Activated CD8-positive, alpha-beta memory T cell treated with anti-CD3 and anti-CD28 coated beads for 24 hours (primary cell): ENCODE results near the gene SMARCE1.

Experiments
- DNase-seq: peaks from one replicate; pipeline ENCODE4 v3.0.0-alpha.2; 2020

The SMARCE1 gene

DNA sequence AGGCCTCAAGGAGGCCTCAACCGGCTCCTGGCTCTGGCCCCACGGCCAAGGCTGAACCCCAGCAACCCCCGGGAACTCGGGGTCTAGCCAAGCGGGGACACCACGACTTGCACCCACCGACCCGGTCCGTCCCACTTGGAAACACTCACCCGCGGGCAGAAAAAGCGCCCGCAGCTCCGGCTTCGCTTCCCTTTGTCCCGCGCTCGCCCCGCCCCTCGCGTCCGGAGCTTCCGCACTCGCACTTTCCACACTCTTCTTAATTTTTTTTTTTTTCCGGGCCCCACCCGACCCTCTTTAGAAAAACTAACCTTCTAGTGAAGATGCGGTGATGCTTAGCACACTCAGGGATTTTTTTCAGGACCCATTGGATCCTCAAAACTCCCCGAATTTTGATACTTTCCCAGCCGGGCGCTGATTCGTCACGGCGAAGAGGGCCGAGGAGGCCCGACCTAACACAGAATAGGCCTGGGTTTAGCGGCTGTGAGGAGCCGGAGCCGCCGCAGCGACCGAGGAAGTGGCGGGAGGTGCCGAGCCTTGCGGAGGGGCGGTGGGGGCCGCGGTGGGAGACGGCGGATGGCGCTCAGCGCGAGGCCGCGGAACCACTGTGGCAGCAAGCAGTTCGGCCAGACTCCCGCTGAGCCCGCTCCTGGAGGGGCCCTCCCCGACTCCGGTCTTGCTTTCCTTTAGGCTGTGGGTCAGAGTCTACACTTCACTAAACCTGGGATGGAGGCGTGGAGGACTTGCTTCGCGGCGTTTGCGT, at the start of gene SMARCE1:
TSS of gene SMARCE1 (minus strand) at position 195 of the 760 bp plus-strand sequence. CDS start 2,016 bp downstream, outside the sequence.
- DNase-seq = peak; percentile 90

DNA sequence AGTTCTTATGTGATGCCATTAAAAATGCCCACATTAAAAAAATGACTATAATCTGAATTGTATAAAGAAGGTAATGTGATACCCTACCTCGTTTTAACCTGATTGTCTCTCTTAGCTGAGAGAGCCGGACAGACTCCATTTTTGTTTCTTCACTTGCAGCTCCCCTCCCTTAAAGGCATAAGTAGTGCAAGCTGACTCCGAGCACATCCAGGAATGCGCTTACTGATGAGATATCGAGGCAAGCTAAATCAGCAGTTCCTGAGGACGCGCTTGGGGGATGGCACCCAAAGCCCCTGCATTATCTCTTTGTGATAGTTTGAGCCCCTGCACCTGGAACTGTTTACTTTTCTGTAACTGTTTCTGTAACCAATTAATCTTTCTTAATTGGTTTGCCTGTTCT, 49.7 kb upstream of the SMARCE1 start:
- DNase-seq = no peak

GRCh38 chr17:40696651-40697072, 49.0 kb upstream of the SMARCE1 start:
- DNase-seq = no peak

- no peak for DNase-seq
Observed at GRCh38 chr17:40695874-40696472, 48.4 kb upstream of the SMARCE1 start.

- DNase-seq = no peak
Observed at GRCh38 chr17:40694584-40694983, 47.0 kb upstream of the SMARCE1 start.

DNA sequence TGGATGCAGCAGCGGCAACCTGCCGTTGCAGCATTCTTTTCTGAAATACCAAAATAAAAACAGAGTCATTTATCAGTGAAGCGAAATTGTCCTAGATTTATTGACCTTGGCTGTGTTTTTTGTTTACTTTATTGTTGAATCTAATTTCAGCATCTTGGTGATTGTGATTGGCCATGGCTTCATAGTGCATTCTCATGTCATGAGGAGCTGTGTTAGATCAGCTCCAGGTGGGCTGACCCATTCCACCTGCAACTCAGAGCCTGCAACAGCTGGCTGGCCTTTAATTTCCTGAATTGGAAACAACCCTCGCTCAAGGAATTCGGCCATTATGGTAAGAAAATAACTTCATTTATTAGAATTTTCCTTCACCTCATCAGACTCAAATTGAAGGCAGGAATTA, 39.5 kb upstream of the SMARCE1 start:
- DNase-seq = no peak

GRCh38 chr17:40686192-40686591, 38.6 kb upstream of the SMARCE1 start:
- no peak for DNase-seq

DNA sequence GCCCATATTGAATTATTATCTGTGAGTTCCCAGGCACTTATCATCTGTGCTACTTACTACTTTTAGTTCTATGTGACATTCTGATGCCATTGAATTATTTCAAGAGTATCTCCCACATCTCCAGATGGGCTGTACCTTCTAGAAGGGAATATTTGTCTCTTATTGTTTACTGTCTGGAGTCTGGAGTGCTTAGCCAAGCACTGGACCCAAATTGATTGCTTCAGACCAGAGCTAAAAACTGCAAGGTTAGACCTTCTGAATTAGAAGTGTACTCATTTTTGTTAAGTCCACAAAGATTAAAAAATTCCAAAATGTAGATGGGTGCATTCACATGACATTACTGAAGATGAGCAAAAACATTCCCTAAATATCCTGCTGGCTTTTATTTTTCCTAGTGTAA, 33.4 kb upstream of the SMARCE1 start:
- no peak for DNase-seq

DNA sequence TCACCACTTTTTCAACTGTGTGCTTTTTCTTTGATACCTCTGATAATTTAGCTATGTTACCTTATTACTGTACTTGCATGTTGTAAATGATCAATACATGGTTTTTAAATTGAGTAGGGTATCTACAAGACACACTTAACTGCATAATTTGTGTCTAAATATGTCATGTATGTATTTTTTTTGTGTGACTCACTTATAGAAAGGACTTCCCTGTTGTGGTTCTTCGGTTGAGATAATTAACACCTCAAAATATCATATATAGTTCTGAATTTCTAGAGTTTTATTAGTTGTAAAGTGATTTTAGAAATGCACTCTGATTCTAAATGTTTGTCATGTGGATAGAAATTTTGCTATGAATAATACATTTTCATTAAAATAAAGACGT, 31.9 kb upstream of the SMARCE1 start:
- no peak for DNase-seq

DNA sequence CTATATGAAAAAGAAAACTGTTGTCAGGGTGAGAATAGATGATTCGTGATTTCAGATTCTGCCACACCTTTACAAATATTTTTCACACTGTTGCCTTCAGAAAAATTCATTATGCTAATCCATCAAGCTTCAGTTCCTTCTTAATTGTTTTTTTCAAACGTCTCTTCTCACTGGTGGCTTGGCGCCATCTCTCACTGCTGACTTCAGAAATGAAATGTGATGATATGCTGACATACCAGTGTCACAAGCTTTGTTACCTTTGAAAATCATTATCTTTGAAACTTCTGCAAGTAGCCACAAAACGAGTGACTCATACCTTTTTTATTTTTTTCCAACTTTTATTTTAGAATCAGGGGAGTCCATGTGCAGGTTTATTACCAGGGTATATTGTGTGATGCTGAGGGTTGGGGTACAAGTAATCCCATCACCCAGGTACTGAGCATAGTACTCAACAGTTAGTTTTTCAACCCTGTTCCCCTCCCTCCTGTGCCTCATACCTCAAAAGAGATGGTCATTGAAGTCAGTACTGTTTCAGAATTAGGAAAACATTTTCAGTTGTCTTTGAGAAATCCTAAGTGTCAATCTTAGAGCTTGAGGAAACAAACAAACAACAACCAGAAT, 31.4 kb upstream of the SMARCE1 start:
- no peak for DNase-seq

DNA sequence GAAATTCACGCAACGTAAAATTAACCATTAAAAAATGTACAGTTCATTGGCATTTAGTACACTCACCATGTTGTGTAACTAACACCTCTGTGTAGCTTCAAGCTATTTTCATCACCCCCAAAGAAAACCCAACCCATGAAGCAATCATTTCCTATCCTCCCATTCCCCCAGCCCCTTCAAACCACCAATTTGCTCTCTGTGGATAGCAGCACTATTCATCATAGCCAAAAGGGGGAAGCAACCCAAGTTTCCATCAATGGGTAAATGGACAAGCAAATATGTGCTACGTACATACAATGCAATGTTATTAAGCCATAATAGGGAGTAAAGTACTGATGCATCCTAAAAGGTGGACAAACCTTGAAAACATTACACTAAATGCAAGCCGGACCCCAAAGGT, 28.3 kb upstream of the SMARCE1 start:
- DNase-seq = no peak

- no peak for DNase-seq
Observed at GRCh38 chr17:40672654-40673053, 25.0 kb upstream of the SMARCE1 start.

DNA sequence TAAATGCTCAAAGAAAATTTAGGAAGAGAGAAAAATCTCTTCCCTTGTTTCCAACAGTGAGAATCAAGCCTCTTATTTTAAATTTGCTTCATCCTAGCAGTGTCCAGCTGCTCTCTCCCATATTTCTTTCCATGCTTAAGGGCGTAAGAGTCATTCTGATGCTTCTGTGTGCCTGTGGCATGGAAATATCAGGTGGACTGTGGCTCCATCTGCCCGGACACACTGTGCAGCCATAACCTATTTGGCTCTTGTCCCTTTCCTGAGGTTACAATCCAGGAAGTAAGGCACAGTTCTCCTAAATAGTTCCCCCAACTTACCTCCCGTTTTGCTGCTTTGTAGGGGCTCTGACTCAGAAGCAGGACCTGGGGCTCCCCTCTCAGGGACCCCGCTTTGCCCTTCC, 23.7 kb upstream of the SMARCE1 start:
- DNase-seq = no peak

DNA sequence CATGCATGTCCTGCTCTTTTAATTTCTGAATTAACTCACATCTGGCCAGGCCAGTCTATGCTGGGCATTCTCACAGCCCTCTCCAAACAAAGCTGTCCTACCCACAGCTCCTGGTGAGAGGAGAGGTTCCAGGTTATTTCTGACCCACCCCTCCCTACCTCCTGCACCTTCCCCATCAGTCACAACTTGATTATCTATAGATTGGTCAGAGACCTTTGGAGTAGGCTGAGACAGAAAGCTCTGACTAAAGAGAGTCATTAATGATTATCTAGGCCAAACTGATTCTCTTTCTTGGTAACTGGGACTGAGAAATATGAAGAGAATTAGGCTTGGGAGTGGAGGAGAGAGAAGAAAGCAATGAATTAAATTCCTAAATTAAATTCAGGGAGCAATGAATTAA, 18.7 kb upstream of the SMARCE1 start:
- no peak for DNase-seq

DNA sequence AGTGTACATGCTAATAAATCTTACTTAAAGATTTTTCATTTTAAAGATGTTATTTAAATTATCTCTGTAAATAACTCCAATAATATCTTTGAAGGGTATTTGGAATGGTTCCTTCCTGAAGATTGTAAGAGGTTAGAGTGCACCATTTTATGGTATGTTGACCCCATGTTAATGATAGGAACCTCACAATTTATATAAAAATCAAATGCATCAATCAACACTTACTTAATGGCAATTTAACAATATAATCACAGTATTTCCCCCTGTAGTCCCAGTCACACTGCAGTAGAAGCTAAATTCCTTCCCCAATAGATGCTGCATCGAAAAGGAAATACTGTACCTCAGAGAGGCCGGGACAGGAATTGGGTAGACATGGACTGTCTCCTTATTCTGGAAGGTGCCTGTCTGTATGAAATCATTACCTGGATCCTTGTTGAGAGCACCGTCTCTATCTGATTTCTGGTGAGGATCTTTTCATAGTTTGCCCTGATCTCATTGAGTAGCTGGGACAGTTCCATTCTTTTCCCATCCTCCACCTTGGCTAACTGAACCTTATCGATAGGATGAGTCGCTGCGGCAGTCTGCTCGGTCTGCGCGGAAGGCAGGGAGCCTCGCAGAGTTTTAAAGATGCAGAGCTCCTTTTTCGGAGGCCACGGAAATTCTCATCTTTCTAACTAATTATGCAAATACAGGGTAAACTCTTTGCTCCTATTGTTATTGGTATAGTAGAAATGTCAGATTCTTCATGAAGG, 17.1 kb upstream of the SMARCE1 start, which contains the start of gene KRT222:
TSS of gene KRT222 (minus strand) at position 596 of the 752 bp plus-strand sequence. CDS start at position 518, 78 bp downstream.
- no peak for DNase-seq

DNA sequence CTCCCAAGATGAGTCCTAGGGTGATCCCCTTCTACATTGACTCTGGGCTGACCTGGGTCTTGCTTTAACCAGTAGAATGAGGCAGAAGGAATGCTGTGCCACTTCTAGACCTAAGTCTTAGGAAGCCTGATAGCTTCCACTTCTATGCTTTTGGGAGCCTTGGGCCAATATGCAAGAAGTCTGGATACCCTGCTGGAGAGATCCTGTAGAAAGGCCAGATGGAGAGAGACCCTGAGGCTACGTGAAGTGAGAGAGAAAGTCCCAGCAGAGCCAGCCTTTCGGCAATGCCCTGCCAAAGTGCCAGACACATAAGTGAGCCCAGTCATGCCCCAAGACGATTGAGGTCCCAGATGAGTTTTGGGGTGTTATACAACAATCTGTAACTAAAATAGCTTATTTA, 15.6 kb upstream of the SMARCE1 start:
- DNase-seq = no peak

DNA sequence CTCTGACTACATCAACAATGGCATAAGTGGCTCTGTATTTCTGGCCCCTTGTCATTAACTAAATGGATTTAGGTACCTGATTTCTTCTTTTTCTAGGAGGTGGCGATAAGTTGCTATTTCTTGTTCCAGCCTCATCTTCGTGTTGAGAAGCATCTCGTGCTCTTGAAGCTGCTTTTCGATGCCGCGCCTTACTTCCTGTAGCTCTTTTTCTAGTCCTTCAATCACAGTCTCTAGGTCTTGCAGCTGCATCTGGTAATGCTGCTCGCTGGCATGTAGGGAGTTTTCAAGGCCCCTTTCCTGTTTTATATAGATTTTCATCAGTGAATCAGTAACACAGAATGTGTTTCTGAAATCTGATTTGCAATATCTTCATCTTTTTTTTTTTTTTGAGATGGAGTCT, 12.3 kb upstream of the SMARCE1 start:
- DNase-seq = no peak

GRCh38 chr17:40658396-40658795, 10.8 kb upstream of the SMARCE1 start:
- no peak for DNase-seq

- DNase-seq = no peak
Observed at GRCh38 chr17:40651939-40652338, 4.3 kb upstream of the SMARCE1 start.

GRCh38 chr17:40648384-40648968, 858 bp upstream of the SMARCE1 start:
- no peak for DNase-seq

DNA sequence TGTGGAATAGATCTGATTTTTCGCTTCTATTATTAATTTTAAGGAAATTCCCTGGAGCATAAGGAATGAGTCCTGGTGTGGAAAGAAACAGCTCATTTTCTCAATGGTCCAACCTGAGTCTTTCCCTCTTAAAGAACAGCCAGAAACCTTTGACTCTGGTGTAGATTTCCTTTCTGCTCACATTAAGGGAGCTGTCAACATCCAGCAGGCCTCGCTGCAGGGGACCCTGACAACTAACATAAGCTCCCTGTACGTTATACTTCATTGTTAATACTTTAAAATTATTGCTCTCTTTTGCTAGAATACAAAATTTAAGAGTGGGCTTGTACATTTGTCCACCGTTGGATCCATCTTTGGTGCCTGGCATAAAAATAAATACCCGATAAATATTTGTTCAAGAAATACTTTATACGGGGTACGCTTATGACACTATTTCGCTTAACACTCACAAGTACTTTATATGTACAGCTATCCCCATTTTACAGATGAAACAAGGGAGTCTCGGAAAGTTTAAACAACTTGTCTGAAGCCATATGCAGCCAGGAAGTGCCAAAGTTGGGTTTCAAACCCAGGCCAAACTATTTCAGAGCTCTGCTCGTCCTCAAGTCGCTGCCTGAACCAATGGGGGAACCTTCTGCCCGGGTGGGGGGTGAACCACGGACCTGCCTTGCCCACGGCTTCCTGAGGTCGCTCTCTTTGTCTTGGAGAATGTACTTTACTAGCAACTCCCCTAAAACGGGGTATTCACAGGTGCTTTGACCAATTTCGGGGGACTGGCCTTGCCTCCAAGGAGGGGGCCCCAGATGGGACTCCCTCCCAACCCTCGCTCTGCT, 611 bp downstream of the SMARCE1 start:
- DNase-seq = peak; percentile 88

DNA sequence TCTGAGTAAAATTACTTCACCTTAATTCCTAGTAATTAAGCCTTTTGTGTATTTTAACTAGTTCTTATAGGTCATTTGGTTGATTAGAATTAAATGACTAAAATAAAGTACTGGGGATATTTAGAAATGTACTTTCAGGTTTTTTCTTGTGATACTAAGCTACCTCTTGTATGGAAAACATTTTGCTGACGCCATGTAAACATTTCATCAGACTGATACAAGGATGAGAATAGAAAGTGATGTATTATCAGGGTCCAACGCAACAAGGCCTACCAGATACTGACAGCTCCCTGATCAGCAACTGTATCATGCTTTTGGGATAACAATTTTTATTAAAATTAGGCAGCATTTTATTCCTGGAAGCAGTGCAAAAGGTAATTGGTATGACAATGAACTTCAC, 1.7 kb downstream of the SMARCE1 start:
- DNase-seq = no peak
